ENCODE data around the gene CACNA1S. TPM values are rescaled to one million over a fixed set of nuclear protein-coding genes. Genes with fewer than 3 reads are reported as not detected.
A peak's percentile ranks its signal among the peaks of the same experiment; 100 is the strongest.

Gene CACNA1S
- total RNA-seq, 1 experiment from 2014 or later: not detected

GRCh38 chr1:201085902-201086735 is 26.1 kb downstream of the CACNA1S start:
- DNase-seq (ENCODE audit: low read depth, low spot score): peak; percentile 41
- intact Hi-C loops (cut with micrococcal nuclease; ENCODE audit: unreplicated experiment) (loop anchor here (1.0 kb wide), 1 partner anchor 28 kb away; no protein-coding TSS in a partner anchor), in situ Hi-C loops (cut with HindIII; ENCODE audit: low pct_unique_long_range_greater_than_20kb, low sequenced_read_pairs) (no loop called here)
- Histone ChIP-seq H3K36me3 (ENCODE audit: control insufficient read depth, insufficient read depth, low read length) (no peaks in the 10 kb centered on the region), H3K4me1 (ENCODE audit: control insufficient read depth, insufficient read depth, low read length) (no peaks in the 10 kb centered on the region), H3K27me3 (ENCODE audit: control insufficient read depth, insufficient read depth, low read length) (peaks cover 5% of the 10 kb centered on the region), H3K4me3 (ENCODE audit: low read depth in 2 of 2, low read length in 2 of 2) (no peak overlapping the region), H3K27ac (ENCODE audit: low read length) (no peak overlapping the region), H3K9me3 (ENCODE audit: control insufficient read depth, insufficient read depth, low read depth, low read length) (no peaks in the 10 kb centered on the region)
- TF ChIP-seq, protein P1, sequence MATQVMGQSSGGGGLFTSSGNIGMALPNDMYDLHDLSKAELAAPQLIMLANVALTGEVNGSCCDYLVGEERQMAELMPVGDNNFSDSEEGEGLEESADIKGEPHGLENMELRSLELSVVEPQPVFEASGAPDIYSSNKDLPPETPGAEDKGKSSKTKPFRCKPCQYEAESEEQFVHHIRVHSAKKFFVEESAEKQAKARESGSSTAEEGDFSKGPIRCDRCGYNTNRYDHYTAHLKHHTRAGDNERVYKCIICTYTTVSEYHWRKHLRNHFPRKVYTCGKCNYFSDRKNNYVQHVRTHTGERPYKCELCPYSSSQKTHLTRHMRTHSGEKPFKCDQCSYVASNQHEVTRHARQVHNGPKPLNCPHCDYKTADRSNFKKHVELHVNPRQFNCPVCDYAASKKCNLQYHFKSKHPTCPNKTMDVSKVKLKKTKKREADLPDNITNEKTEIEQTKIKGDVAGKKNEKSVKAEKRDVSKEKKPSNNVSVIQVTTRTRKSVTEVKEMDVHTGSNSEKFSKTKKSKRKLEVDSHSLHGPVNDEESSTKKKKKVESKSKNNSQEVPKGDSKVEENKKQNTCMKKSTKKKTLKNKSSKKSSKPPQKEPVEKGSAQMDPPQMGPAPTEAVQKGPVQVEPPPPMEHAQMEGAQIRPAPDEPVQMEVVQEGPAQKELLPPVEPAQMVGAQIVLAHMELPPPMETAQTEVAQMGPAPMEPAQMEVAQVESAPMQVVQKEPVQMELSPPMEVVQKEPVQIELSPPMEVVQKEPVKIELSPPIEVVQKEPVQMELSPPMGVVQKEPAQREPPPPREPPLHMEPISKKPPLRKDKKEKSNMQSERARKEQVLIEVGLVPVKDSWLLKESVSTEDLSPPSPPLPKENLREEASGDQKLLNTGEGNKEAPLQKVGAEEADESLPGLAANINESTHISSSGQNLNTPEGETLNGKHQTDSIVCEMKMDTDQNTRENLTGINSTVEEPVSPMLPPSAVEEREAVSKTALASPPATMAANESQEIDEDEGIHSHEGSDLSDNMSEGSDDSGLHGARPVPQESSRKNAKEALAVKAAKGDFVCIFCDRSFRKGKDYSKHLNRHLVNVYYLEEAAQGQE (IDR thresholded peaks at IDR 0.05; ENCODE audit: insufficient read depth in 1 of 2, low read depth in 2 of 2, low read length in 1 of 2): no peak
- TF ChIP-seq SIN3A (IDR thresholded peaks at IDR 0.05; ENCODE audit: borderline replicate concordance, insufficient read depth, low read depth, low read length): no peak
- TF ChIP-seq TCF7L2 (IDR thresholded peaks at IDR 0.05; ENCODE audit: low read depth, low read length): no peak
- TF ChIP-seq CTCF (IDR thresholded peaks at IDR 0.05): peak; percentile 87
- ATAC-seq: peak; percentile 98
- no TSS peak for BruUV-seq (replicated peaks)
- POLR2A ChIA-PET: no interaction called here
- CTCF ChIA-PET: interaction anchor here (1.1 to 2.1 kb wide), 3 partner anchors 28 to 114 kb away, joined by 4 to 25 read pairs (median 6); no protein-coding TSS in a partner anchor

- DNase-seq (ENCODE audit: low read depth, low spot score): no peak
- H3K4me3 ChIP-seq (ENCODE audit: low read depth in 2 of 2, low read length in 2 of 2): no peak overlapping the region
- in situ Hi-C loops (cut with HindIII; ENCODE audit: low pct_unique_long_range_greater_than_20kb, low sequenced_read_pairs): no loop called here
- no TSS peak for BruUV-seq (replicated peaks)
- ChIA-PET CTCF (interaction anchor here (0.8 kb wide), 1 partner anchor 189 kb away, joined by 3 read pairs; no protein-coding TSS in a partner anchor), POLR2A (no interaction called here)
- H3K27me3 ChIP-seq (ENCODE audit: control insufficient read depth, insufficient read depth, low read length): peaks cover 5% of the 10 kb centered on the region
- no peak overlapping the region for H3K27ac ChIP-seq (ENCODE audit: low read length)
- H3K36me3 ChIP-seq (ENCODE audit: control insufficient read depth, insufficient read depth, low read length): no peaks in the 10 kb centered on the region
- H3K9me3 ChIP-seq (ENCODE audit: control insufficient read depth, insufficient read depth, low read depth, low read length): no peaks in the 10 kb centered on the region
- ATAC-seq: no peak
- H3K4me1 ChIP-seq (ENCODE audit: control insufficient read depth, insufficient read depth, low read length): no peaks in the 10 kb centered on the region
- TF ChIP-seq SIN3A (IDR thresholded peaks at IDR 0.05; ENCODE audit: borderline replicate concordance, insufficient read depth, low read depth, low read length) (no peak), POLR2AphosphoS5 (IDR thresholded peaks at IDR 0.05; ENCODE audit: low read depth, low read length) (no peak), TCF7L2 (IDR thresholded peaks at IDR 0.05; ENCODE audit: low read depth, low read length) (no peak), CTCF (IDR thresholded peaks at IDR 0.05) (no peak)
- TF ChIP-seq, protein P1 (IDR thresholded peaks at IDR 0.05; ENCODE audit: insufficient read depth in 1 of 2, low read depth in 2 of 2, low read length in 1 of 2): no peak
- intact Hi-C loops (cut with micrococcal nuclease; ENCODE audit: unreplicated experiment): no loop called here
Measured at GRCh38 chr1:201084295-201084694, 27.9 kb downstream of the CACNA1S start.

Measured in Panc1 (cell line).